ENCODE data around the gene IL15RA.

Gene IL15RA

GRCh38 chr10:5942001-5942400 is 35.3 kb downstream of the IL15RA start:
- no peak overlapping the region for H3K4me3 ChIP-seq (ENCODE audit: low read depth, low read length)
- no peak for TF ChIP-seq CTCF (IDR thresholded peaks at IDR 0.05; ENCODE audit: low read depth, low read length, missing control alignments)
- DNase-seq (ENCODE audit: low read depth): no peak

- DNase-seq (ENCODE audit: low read depth): no peak
- H3K4me3 ChIP-seq (ENCODE audit: low read depth, low read length): no peak overlapping the region
- no peak for TF ChIP-seq CTCF (IDR thresholded peaks at IDR 0.05; ENCODE audit: low read depth, low read length, missing control alignments)
These were observed 35.8 kb downstream of the IL15RA start for GRCh38 chr10:5941579-5941978.

GRCh38 chr10:5940807-5941218 is 36.5 kb downstream of the IL15RA start:
- DNase-seq (ENCODE audit: low read depth): no peak
- no peak overlapping the region for H3K4me3 ChIP-seq (ENCODE audit: low read depth, low read length)
- no peak for TF ChIP-seq CTCF (IDR thresholded peaks at IDR 0.05; ENCODE audit: low read depth, low read length, missing control alignments)

GRCh38 chr10:5938291-5938690 is 39.1 kb downstream of the IL15RA start:
- H3K4me3 ChIP-seq (ENCODE audit: low read depth, low read length): no peak overlapping the region
- no peak for DNase-seq (ENCODE audit: low read depth)
- TF ChIP-seq CTCF (IDR thresholded peaks at IDR 0.05; ENCODE audit: low read depth, low read length, missing control alignments): no peak

GRCh38 chr10:5937016-5937415 is 40.3 kb downstream of the IL15RA start:
- H3K4me3 ChIP-seq (ENCODE audit: low read depth, low read length): no peak overlapping the region
- no peak for DNase-seq (ENCODE audit: low read depth)
- TF ChIP-seq CTCF (IDR thresholded peaks at IDR 0.05; ENCODE audit: low read depth, low read length, missing control alignments): no peak

- H3K4me3 ChIP-seq (ENCODE audit: low read depth, low read length): no peak overlapping the region
- no peak for DNase-seq (ENCODE audit: low read depth)
- no peak for TF ChIP-seq CTCF (IDR thresholded peaks at IDR 0.05; ENCODE audit: low read depth, low read length, missing control alignments)
These were observed 41.7 kb downstream of the IL15RA start for GRCh38 chr10:5935628-5936027.

- H3K4me3 ChIP-seq (ENCODE audit: low read depth, low read length): no peak overlapping the region
- no peak for DNase-seq (ENCODE audit: low read depth)
- TF ChIP-seq CTCF (IDR thresholded peaks at IDR 0.05; ENCODE audit: low read depth, low read length, missing control alignments): no peak
These were observed 43.3 kb downstream of the IL15RA start for GRCh38 chr10:5933909-5934546.

Data from GM12864 (cell line).